HFFc6 (cell line): ENCODE measurements around the gene RNF2. TPM values are rescaled to one million over a fixed set of nuclear protein-coding genes. Genes with fewer than 3 reads are reported as not detected.
"Not testable (repeated sequence)": the region's sequence is repeated elsewhere in the genome, so short reads cannot be mapped to it uniquely, and the experiment has no call there.

Experiments
- DNase-seq: peaks from one replicate; pipeline ENCODE4 v3.0.0-alpha.2; 2018
- H3K27ac Mint-ChIP-seq: 2 replicates; pipeline ENCODE4 v1.8.0; 2020; ENCODE audit warnings: mild to moderate bottlenecking, mixed read lengths
- H3K27me3 Mint-ChIP-seq: 2 replicates; pipeline ENCODE4 v1.8.0; 2021; ENCODE audit warnings: mild to moderate bottlenecking, moderate library complexity, mixed read lengths; ENCODE audit not compliant: insufficient read depth
- H3K36me3 Mint-ChIP-seq: 2 replicates; pipeline ENCODE4 v1.8.0; 2021; ENCODE audit warnings: low read depth, mixed read lengths
- H3K4me1 Mint-ChIP-seq: 2 replicates; pipeline ENCODE4 v1.8.0; 2020; ENCODE audit warnings: low read depth, mixed read lengths
- H3K4me3 Mint-ChIP-seq: 2 replicates; pipeline ENCODE4 v1.8.0; 2020; ENCODE audit warnings: mild to moderate bottlenecking, moderate library complexity, mixed read lengths
- H3K9me3 Mint-ChIP-seq: 2 replicates; pipeline ENCODE4 v1.8.0; 2020; ENCODE audit warnings: mild to moderate bottlenecking, mixed read lengths
- CTCF ChIP-seq: fragments of 200-600 bp; sonication (generic); IDR thresholded peaks from 2 replicates; pipeline ENCODE4 v1.5.0; 2021; ENCODE audit warnings: antibody characterized with exemption, mild to moderate bottlenecking
- total RNA-seq, 6 experiments: library from RNA; stranded (reverse); fragmentation: NEBNext Ultra II Directional; extraction: Animal tissue kit (Norgen Biotek cat#: 25700); gene quantifications; 2 replicates in 1 of 6; 3 replicates in 5 of 6; pipeline ENCODE4 v1.2.3, GENCODE V29; 2021

The RNF2 gene
- total RNA-seq, 6 experiments from 2014 or later: 19.0 to 24.7 (median 22.4) TPM

DNA sequence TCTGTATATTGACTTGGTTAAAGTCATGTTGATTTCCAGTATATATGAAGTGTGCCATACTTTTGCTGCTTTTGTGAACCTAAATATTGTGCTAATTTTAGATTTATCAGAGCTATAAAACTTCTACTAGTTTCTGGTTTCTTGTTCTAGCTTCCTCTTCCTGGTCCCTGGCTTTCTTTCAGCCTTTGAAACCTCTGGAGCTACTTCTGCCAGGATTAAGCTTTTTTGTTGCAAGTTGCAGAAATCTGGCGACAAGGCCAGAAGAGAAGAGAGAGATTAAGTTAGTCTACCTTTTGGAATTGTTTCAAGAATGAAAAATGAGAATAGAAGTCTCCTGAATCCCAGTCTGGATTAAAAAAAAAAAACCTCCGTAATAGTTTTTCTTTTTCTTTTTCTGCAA is 13.5 kb downstream of the RNF2 start:
- H3K4me1 Mint-ChIP-seq: peaks cover 25% of the 10 kb centered on the region
- H3K4me3 Mint-ChIP-seq: no peak overlapping the region
- no peaks in the 10 kb centered on the region for H3K9me3 Mint-ChIP-seq
- no peak overlapping the region for H3K27ac Mint-ChIP-seq
- H3K27me3 Mint-ChIP-seq: no peaks in the 10 kb centered on the region
- no peak for TF ChIP-seq CTCF
- DNase-seq: no peak
- H3K36me3 Mint-ChIP-seq: peaks cover 15% of the 10 kb centered on the region

GRCh38 chr1:185059950-185060571 is 14.7 kb downstream of the RNF2 start:
- H3K36me3 Mint-ChIP-seq: peaks cover 21% of the 10 kb centered on the region
- H3K9me3 Mint-ChIP-seq: peaks cover 5% of the 10 kb centered on the region; the same call in 1 of the 2 replicates
- no peak for TF ChIP-seq CTCF
- peaks cover 25% of the 10 kb centered on the region for H3K4me1 Mint-ChIP-seq
- H3K4me3 Mint-ChIP-seq: no peak overlapping the region
- H3K27ac Mint-ChIP-seq: no peak overlapping the region
- DNase-seq: no peak
- no peaks in the 10 kb centered on the region for H3K27me3 Mint-ChIP-seq

- H3K9me3 Mint-ChIP-seq: peaks cover 5% of the 10 kb centered on the region; the same call in 1 of the 2 replicates
- DNase-seq: no peak
- peaks cover 25% of the 10 kb centered on the region for H3K4me1 Mint-ChIP-seq
- H3K27ac Mint-ChIP-seq: no peak overlapping the region
- peaks cover 36% of the 10 kb centered on the region for H3K36me3 Mint-ChIP-seq
- H3K27me3 Mint-ChIP-seq: no peaks in the 10 kb centered on the region
- no peak for TF ChIP-seq CTCF
- H3K4me3 Mint-ChIP-seq: no peak overlapping the region
Observed at GRCh38 chr1:185062710-185063370, 17.5 kb downstream of the RNF2 start.

DNA sequence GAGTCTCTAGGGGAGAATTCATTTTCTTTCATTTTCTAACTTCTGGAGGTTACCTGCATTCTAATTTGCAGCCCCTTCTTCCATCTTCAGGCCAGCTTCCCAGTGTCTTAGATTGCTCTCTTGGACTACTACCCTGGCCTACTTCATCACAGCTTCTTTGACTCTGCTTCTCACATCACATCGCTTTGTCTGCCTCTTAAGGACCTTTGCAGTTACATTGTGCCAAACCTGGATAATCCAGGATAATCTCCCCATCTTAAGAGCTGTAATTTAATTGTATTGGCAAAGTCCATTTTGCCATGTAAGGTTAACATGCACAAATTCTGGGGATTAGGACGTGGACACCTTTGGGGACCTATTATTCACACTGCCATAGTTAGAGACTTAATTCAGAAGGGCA is 18.4 kb downstream of the RNF2 start:
- Mint-ChIP-seq H3K36me3 (peaks cover 36% of the 10 kb centered on the region), H3K27ac (no peak overlapping the region), H3K4me3 (no peak overlapping the region), H3K27me3 (no peaks in the 10 kb centered on the region), H3K4me1 (peaks cover 20% of the 10 kb centered on the region), H3K9me3 (peaks cover 5% of the 10 kb centered on the region; the same call in 1 of the 2 replicates)
- DNase-seq: no peak
- TF ChIP-seq CTCF: no peak

DNA sequence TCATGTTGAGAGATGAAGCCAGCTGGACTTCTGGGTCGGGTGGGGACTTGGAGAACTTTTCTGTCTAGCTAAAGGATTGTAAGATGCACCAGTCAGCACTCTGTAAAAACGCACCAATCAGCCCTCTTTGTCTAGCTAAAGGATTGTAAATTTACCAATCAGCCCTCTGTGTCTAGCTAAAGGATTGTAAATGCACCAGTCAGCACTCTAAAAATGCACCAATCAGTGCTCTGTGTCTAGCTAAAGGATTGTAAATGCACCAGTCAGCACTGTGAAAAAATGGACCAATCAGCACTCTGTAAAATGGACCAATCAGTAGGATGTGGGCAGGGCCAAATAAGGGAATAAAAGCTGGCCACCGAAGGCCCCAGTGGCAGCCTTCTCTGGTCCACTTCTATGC is 19.6 kb downstream of the RNF2 start:
- not testable (repeated sequence) for H3K4me3 Mint-ChIP-seq, DNase-seq, H3K27me3 Mint-ChIP-seq, H3K9me3 Mint-ChIP-seq, H3K27ac Mint-ChIP-seq
- H3K4me1 Mint-ChIP-seq: peaks cover 19% of the 10 kb centered on the region
- peaks cover 35% of the 10 kb centered on the region for H3K36me3 Mint-ChIP-seq

DNA sequence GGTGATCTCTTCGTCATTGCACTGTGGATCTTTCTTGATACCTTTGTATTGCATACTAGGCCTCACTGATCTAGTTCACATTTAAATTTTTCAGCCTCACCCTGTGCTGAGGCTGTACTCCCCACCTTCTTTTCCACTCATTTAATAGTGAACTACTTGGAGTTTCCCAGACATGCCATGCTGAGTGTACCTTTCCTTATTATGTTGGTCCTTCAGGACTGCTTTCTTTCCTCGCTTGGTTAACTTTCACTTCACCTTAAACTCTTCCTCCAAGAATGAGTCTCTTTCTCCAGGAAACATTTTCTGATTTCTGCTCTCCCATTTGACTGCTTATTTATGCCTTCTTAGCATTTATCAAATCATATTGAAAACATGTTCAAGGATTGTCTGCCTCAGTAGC is 20.8 kb downstream of the RNF2 start:
- Mint-ChIP-seq H3K9me3 (peaks cover 5% of the 10 kb centered on the region; the same call in 1 of the 2 replicates), H3K27ac (no peak overlapping the region), H3K27me3 (no peaks in the 10 kb centered on the region), H3K36me3 (peaks cover 28% of the 10 kb centered on the region), H3K4me1 (peaks cover 11% of the 10 kb centered on the region), H3K4me3 (no peak overlapping the region)
- no peak for TF ChIP-seq CTCF
- no peak for DNase-seq
